Measurements from ENCODE around the gene STIM1. TPM values are rescaled to one million over a fixed set of nuclear protein-coding genes. Genes with fewer than 3 reads are reported as not detected.

The STIM1 gene
- total RNA-seq, 1 experiment from 2014 or later = 45.5 TPM

GRCh38 chr11:3826721-3827120 is 28.7 kb upstream of the STIM1 start:
- in situ Hi-C loops (cut with HindIII; ENCODE audit: low pct_unique_long_range_greater_than_20kb, low sequenced_read_pairs) = no loop called here

GRCh38 chr11:3827434-3828186 is 27.9 kb upstream of the STIM1 start:
- no peak for DNase-seq (ENCODE audit: low read depth)
- in situ Hi-C loops (cut with HindIII; ENCODE audit: low pct_unique_long_range_greater_than_20kb, low sequenced_read_pairs) = no loop called here

More at GRCh38 chr11:3826721-3827120, 28.7 kb upstream of the STIM1 start:
- DNase-seq (ENCODE audit: low read depth) = no peak

GRCh38 chr11:3830088-3830487 is 25.4 kb upstream of the STIM1 start:
- in situ Hi-C loops (cut with HindIII; ENCODE audit: low pct_unique_long_range_greater_than_20kb, low sequenced_read_pairs) = no loop called here
- DNase-seq (ENCODE audit: low read depth) = no peak

- no peak for DNase-seq (ENCODE audit: low read depth)
- in situ Hi-C loops (cut with HindIII; ENCODE audit: low pct_unique_long_range_greater_than_20kb, low sequenced_read_pairs) = no loop called here
These were observed 24.7 kb upstream of the STIM1 start for GRCh38 chr11:3830730-3831129.

GRCh38 chr11:3831378-3832239 is 23.9 kb upstream of the STIM1 start:
- DNase-seq (ENCODE audit: low read depth) = no peak
- in situ Hi-C loops (cut with HindIII; ENCODE audit: low pct_unique_long_range_greater_than_20kb, low sequenced_read_pairs) = no loop called here

- in situ Hi-C loops (cut with HindIII; ENCODE audit: low pct_unique_long_range_greater_than_20kb, low sequenced_read_pairs) = no loop called here
- no peak for DNase-seq (ENCODE audit: low read depth)
These were observed 22.6 kb upstream of the STIM1 start for GRCh38 chr11:3832816-3833215.

- in situ Hi-C loops (cut with HindIII; ENCODE audit: low pct_unique_long_range_greater_than_20kb, low sequenced_read_pairs) = no loop called here
- DNase-seq (ENCODE audit: low read depth) = no peak
These were observed 22.0 kb upstream of the STIM1 start for GRCh38 chr11:3833449-3833848.

- in situ Hi-C loops (cut with HindIII; ENCODE audit: low pct_unique_long_range_greater_than_20kb, low sequenced_read_pairs) = no loop called here
These were observed 21.2 kb upstream of the STIM1 start for GRCh38 chr11:3834349-3834663.

GRCh38 chr11:3834664-3835461 is 20.6 kb upstream of the STIM1 start:
- in situ Hi-C loops (cut with HindIII; ENCODE audit: low pct_unique_long_range_greater_than_20kb, low sequenced_read_pairs) = no loop called here
- DNase-seq (ENCODE audit: low read depth) = no peak

More at GRCh38 chr11:3834349-3834663, 21.2 kb upstream of the STIM1 start:
- DNase-seq (ENCODE audit: low read depth) = no peak

GRCh38 chr11:3835751-3836150 is 19.7 kb upstream of the STIM1 start:
- no peak for DNase-seq (ENCODE audit: low read depth)
- in situ Hi-C loops (cut with HindIII; ENCODE audit: low pct_unique_long_range_greater_than_20kb, low sequenced_read_pairs) = no loop called here

GRCh38 chr11:3836903-3837302 is 18.6 kb upstream of the STIM1 start:
- no peak for DNase-seq (ENCODE audit: low read depth)
- in situ Hi-C loops (cut with HindIII; ENCODE audit: low pct_unique_long_range_greater_than_20kb, low sequenced_read_pairs) = no loop called here

- in situ Hi-C loops (cut with HindIII; ENCODE audit: low pct_unique_long_range_greater_than_20kb, low sequenced_read_pairs) = no loop called here
- no peak for DNase-seq (ENCODE audit: low read depth)
These were observed 17.7 kb upstream of the STIM1 start for GRCh38 chr11:3837793-3838192.

GRCh38 chr11:3838504-3838903 is 17.0 kb upstream of the STIM1 start:
- in situ Hi-C loops (cut with HindIII; ENCODE audit: low pct_unique_long_range_greater_than_20kb, low sequenced_read_pairs) = no loop called here
- DNase-seq (ENCODE audit: low read depth) = no peak

- DNase-seq (ENCODE audit: low read depth) = peak; percentile 60
- in situ Hi-C loops (cut with HindIII; ENCODE audit: low pct_unique_long_range_greater_than_20kb, low sequenced_read_pairs) = no loop called here
These were observed 15.2 kb upstream of the STIM1 start for GRCh38 chr11:3840004-3840869.

GRCh38 chr11:3840870-3841425 is 14.5 kb upstream of the STIM1 start, which contains the start of gene RHOG:
RHOG (minus strand) TSS chr11:3840959; CDS start chr11:3828138, 12,821 bp downstream.
- in situ Hi-C loops (cut with HindIII; ENCODE audit: low pct_unique_long_range_greater_than_20kb, low sequenced_read_pairs) = no loop called here
- peak; percentile 78 for DNase-seq (ENCODE audit: low read depth)

- DNase-seq (ENCODE audit: low read depth) = peak; percentile 79
- in situ Hi-C loops (cut with HindIII; ENCODE audit: low pct_unique_long_range_greater_than_20kb, low sequenced_read_pairs) = no loop called here
These were observed 13.8 kb upstream of the STIM1 start for GRCh38 chr11:3841426-3842350.

GRCh38 chr11:3843326-3843725 is 12.1 kb upstream of the STIM1 start:
- no peak for DNase-seq (ENCODE audit: low read depth)
- in situ Hi-C loops (cut with HindIII; ENCODE audit: low pct_unique_long_range_greater_than_20kb, low sequenced_read_pairs) = no loop called here
